ENCODE results near the gene ZACN. TPM values are rescaled to one million over a fixed set of nuclear protein-coding genes. Genes with fewer than 3 reads are reported as not detected.
"Not testable (repeated sequence)": the region's sequence is repeated elsewhere in the genome, so short reads cannot be mapped to it uniquely, and the experiment has no call there.

Gene ZACN
- polyA plus RNA-seq (2012; ENCODE audit: missing spikeins), result 3.2 TPM

DNA sequence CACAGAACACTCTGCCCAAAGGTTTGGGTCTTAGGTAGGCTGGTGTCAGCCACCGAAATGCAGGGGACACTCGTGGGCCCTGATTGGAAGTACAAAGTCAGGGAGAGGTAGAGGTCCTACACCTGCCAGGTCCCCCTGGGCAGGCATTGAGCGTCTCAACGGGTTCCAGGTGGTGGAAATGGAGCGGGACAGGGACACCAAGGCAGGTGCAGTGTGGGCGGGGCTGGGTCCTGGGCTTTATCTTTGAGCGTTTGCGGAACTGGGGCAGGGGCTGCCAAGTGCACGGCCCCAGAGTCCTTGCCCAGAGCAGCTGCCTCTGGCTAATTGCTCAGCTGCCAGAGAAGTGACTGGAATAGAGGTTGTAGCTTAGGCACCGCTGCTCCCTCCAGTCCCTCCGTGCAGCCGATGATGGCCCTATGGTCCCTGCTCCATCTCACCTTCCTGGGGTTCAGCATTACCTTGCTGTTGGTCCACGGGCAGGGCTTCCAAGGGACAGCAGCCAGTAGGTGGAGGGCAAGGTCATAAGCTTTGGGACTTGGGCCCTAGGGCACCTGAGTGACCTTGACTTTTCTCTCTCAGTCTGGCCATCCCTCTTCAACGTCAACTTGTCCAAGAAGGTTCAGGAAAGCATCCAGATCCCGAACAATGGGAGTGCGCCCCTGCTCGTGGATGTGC lies at the start of gene ZACN:
Gene ZACN, plus strand, starts transcription at position 323 of the 675 bp plus-strand sequence. Its CDS starts 83 bp downstream, at position 406.
- no peak for FAIRE-seq
- no peak for DNase-seq (ENCODE audit: insufficient read length)
- TF ChIP-seq POLR2AphosphoS5 (IDR thresholded peaks at IDR 0.05; ENCODE audit: low read depth, low read length), result no peak
- no peak for TF ChIP-seq POLR2A (IDR thresholded peaks at IDR 0.05; ENCODE audit: low read depth, low read length)
- TF ChIP-seq TAF1 (IDR thresholded peaks at IDR 0.05; ENCODE audit: borderline replicate concordance, low read depth, low read length), result no peak

DNA sequence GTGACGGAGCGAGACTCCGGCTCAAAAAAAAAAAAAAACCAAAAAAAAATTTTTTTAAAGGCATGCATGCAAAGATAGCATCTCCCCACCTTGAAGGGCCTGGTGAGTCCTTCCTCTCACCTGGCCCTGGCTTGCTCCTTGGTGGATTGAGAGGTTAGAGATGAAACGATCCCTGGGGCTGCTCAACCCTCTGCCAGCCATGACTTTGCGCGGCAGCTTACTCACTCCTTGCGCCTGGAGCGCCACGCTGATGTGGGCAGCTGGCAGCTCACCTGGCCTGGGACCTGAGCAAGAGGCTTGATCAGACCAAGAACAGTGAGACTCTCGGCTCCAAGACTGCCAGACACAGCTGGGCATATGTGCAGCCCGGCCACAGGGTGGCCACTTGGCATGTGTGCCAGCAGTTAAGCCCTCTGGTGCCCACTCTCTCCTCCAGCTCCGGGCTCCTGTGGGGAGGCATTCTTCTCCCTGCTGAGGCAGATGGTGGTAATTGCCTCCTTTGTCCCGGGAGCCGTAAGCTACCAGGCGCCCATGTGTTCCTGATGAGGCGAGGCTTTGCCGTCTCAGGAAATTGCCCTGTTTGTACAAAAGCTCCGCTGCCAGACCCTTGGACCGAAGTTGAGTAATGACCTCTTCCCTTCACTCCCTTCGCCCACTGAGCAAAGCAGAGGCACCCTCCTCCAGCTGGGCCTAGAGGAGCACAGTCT lies 46.8 kb upstream of the ZACN start:
- no peak for FAIRE-seq
- TF ChIP-seq POLR2A (IDR thresholded peaks at IDR 0.05; ENCODE audit: low read depth, low read length), result no peak
- TF ChIP-seq POLR2AphosphoS5 (IDR thresholded peaks at IDR 0.05; ENCODE audit: low read depth, low read length), result no peak
- TF ChIP-seq TAF1 (IDR thresholded peaks at IDR 0.05; ENCODE audit: borderline replicate concordance, low read depth, low read length), result no peak
- no peak for DNase-seq (ENCODE audit: insufficient read length)

DNA sequence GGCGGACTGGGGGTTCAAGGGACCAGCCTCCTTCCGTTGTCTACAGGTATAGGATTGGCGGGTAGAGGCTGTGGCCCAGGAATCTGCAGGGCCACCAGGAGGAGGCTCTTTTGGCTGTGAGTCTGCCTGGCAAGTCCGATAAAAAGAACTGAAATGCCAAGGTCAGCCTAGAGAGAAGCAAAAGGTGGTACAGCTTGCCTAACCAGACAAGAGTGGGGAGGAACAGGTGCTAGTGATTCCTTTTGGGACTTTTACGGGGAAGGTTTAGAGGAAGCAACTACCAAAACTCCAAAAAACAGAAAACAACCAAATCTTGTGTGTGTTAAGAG lies 46.2 kb upstream of the ZACN start:
- TF ChIP-seq POLR2A (IDR thresholded peaks at IDR 0.05; ENCODE audit: low read depth, low read length), result no peak
- TF ChIP-seq TAF1 (IDR thresholded peaks at IDR 0.05; ENCODE audit: borderline replicate concordance, low read depth, low read length), result no peak
- TF ChIP-seq POLR2AphosphoS5 (IDR thresholded peaks at IDR 0.05; ENCODE audit: low read depth, low read length), result no peak
- no peak for DNase-seq (ENCODE audit: insufficient read length)
- no peak for FAIRE-seq

DNA sequence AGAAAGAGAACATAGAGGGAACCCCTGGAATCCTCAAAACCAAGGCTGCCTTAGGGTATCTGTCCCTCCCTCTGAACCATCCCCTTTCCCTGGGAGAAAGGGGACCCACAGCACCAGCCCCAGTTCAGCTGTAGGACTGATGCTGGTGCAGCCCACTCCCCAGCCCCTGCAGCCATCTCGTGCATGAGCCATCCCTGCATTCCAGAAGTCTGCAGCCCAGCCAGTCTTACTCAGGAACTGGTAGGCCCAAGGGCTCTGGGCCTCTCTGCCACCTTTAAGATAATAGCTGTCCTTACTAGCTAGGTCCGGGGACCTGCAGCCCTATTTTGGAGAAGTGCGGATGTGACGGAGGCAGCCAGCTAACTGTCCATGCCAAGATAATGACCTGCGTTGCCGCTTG lies 45.8 kb upstream of the ZACN start:
- DNase-seq (ENCODE audit: insufficient read length), result no peak
- FAIRE-seq, result no peak
- TF ChIP-seq POLR2A (IDR thresholded peaks at IDR 0.05; ENCODE audit: low read depth, low read length), result no peak
- TF ChIP-seq POLR2AphosphoS5 (IDR thresholded peaks at IDR 0.05; ENCODE audit: low read depth, low read length), result no peak
- TF ChIP-seq TAF1 (IDR thresholded peaks at IDR 0.05; ENCODE audit: borderline replicate concordance, low read depth, low read length), result no peak

DNA sequence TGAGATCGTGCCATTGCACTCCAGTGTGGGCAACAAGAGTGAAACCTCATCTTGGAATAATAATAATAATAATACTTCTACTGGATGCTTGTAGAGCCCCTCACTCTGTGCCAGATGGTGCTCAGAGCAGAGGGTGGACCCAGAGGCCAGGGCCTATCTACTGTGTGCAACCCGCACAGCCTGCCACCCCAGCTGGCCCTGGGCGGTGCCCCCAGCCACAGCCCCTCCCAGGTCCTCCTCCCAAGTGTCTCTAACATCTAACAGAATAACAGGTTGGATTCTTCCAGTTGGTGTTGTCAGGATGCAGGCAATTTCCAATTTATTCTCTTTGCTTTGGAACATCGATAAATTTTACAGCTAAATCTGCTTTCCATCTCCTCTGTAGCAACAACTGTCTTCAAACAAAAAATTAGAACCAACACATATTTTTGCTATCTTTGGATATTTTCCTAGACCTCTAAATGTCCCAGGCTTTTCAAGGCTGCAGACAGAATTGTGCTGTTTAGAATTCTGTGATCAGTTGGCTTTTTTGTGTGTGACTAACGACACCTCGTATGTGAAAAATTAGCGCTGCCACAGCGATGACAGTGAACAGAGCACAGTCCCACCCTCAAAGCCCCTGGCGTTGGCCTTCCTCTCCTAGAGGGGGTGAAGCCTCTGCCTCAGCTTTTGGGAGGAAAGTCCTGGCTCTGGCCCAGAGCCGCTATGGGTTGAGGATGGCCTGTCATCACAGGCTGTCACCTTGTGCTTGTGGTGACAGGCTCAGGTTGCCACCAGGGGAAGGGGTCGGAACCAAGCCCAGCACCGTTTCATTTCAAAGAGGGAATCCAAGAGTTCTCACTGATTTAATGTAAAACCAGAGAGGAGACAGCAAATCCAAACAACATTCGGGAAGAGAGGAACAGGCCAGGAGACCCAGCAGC lies 44.3 kb upstream of the ZACN start:
- TF ChIP-seq POLR2AphosphoS5 (IDR thresholded peaks at IDR 0.05; ENCODE audit: low read depth, low read length), result no peak
- FAIRE-seq (no peak), DNase-seq (ENCODE audit: insufficient read length) (no peak)

DNA sequence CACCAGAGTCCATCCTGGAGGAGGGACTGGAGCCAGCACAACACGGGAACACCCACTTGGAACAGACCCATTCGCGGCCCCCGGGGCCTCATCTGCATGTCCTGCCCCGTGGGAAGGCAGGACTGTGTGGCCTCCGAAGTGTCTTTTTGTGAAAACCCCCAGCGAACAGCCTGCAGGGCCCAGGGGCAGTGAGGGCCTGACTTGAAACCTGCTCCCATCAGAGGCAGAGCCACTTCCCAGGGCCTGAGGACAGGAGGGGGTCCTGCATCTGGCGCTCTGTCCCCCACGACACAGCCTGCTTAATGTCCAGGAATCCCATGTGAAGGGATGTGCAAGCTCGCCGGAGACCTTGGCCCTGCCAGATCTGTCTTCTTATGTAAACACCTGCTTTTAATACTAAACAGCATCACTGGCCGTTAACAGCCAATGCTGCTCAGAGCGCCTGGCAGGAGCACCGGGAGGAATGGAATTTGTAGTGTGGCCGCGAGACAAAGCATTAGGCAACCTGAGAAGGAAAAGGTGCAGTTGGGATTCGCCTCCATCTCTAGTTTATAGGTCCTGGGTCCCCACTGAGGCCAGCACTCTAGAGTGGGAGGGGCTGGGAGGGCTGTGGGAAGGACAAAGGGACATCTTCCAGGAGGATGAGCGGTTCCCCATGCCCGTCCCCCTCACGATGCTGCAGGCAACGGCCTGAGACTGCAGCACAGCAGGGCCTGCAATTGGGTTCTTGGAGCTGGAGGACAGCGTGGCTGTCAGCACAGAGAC lies 42.3 kb upstream of the ZACN start:
- TF ChIP-seq POLR2A (IDR thresholded peaks at IDR 0.05; ENCODE audit: low read depth, low read length) (no peak), POLR2AphosphoS5 (IDR thresholded peaks at IDR 0.05; ENCODE audit: low read depth, low read length) (no peak)
- no peak for FAIRE-seq
- no peak for DNase-seq (ENCODE audit: insufficient read length)

DNA sequence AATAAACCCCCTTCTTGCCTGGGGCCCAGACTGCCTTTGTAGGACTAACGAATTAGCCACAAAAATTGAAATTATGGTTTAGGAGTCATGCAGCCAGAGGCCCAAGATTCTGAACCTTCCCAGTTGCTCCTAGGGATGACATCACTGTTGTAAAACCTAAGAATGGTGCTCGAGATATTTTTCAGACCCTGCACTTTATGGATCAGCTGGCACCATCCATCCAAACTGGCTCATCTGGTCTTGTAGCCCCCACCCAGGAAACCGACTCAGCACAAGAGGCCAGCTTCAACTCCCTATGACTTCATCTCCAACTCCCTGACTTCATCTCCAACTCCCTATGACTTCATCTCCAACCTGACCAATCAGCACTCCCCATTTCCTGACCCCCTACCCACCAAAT lies 40.9 kb upstream of the ZACN start:
- no peak for DNase-seq (ENCODE audit: insufficient read length)
- no peak for TF ChIP-seq POLR2AphosphoS5 (IDR thresholded peaks at IDR 0.05; ENCODE audit: low read depth, low read length)
- TF ChIP-seq POLR2A (IDR thresholded peaks at IDR 0.05; ENCODE audit: low read depth, low read length), result no peak
- TF ChIP-seq TAF1 (IDR thresholded peaks at IDR 0.05; ENCODE audit: borderline replicate concordance, low read depth, low read length), result no peak
- no peak for FAIRE-seq

DNA sequence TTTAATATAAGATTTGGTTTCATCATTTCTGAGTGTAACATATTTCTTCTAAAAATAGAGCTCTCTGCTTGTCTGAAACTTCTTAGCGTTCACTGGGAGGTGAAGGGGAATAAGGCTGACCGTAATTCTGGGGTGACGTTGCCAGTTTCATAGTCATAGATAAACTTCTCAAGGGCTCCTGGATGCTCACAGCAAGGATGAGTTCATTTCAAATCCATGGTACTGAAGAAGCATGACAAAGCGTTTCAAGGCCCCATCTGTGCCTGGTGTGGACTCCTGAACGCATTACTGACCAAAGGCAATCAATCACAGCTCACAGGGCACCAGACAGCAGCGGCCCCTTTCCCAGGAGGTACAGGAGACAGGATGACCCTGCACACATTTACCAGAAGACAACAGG lies 39.9 kb upstream of the ZACN start:
- no peak for DNase-seq (ENCODE audit: insufficient read length)
- no peak for FAIRE-seq
- TF ChIP-seq POLR2A (IDR thresholded peaks at IDR 0.05; ENCODE audit: low read depth, low read length), result no peak
- no peak for TF ChIP-seq POLR2AphosphoS5 (IDR thresholded peaks at IDR 0.05; ENCODE audit: low read depth, low read length)
- TF ChIP-seq TAF1 (IDR thresholded peaks at IDR 0.05; ENCODE audit: borderline replicate concordance, low read depth, low read length), result no peak

DNA sequence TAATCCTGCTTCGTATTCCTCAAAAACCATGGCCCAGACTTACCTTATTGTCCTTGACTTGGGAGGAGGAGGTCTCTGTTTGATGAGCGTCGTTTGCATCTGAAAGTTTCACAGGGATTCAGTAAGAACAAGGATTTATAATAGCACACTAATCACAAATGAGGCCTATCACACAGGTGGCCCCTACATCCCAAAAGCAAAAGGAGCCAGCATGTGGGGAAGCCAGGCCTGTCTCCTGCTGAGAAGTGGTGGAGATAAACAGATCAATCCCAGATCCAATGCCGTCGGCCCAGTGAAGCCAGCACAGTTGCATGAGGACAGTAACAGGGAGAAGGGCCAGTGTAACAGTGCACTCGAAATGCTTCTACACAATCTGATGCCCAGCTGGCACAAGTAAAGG lies 38.6 kb upstream of the ZACN start:
- no peak for FAIRE-seq
- TF ChIP-seq POLR2A (IDR thresholded peaks at IDR 0.05; ENCODE audit: low read depth, low read length) (no peak), POLR2AphosphoS5 (IDR thresholded peaks at IDR 0.05; ENCODE audit: low read depth, low read length) (no peak), TAF1 (IDR thresholded peaks at IDR 0.05; ENCODE audit: borderline replicate concordance, low read depth, low read length) (no peak)
- DNase-seq (ENCODE audit: insufficient read length), result no peak

DNA sequence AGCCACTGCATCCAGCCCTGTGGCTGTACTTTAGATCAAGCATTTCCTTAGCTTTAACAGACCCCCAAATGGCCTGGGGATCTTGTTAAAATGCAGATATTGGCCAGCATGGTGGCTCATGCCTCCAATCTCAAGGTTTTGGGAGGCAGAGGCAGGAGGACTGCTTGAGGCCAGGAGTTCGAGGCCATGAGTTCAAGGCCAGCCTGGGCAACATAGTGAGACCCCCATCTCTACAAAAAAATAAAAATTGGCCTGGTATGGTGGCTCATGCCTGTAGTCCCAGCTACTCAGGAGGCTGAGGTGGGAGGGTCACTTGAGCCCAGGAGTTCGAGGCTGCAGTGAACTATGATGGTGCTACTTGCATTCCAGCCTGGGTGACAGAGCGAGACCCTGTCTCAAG lies 36.1 kb upstream of the ZACN start:
- not testable (repeated sequence) for DNase-seq (ENCODE audit: insufficient read length); FAIRE-seq

DNA sequence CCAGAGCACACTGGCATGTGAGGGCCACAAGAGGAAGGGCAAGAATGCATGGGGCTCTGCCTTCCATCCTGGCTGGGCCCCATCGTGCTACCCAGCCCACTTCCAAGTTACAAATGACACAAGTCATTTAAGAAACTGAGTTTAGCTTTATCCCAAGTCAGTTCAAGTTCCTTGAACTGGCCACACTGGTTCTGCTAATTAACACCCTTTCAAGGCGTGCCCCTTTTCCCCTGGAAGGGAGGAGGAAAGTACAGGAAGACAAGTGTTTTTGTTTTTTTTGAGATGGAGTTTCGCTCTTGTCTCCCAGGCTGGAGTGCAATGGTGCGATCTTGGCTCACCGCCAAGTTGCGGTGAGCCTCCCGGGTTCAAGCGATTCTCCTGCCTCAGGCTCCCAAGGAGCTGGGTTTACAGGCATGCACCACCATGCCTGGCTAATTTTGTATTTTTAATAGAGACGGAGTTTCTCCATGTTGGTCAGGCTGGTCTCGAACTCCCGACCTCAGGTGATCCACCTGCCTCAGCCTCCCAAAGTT lies 34.4 kb upstream of the ZACN start:
- FAIRE-seq; DNase-seq (ENCODE audit: insufficient read length): not testable (repeated sequence)
